T-cell (primary cell): ENCODE data around the gene CDHR3. TPM values are rescaled to one million over a fixed set of nuclear protein-coding genes. Genes with fewer than 3 reads are reported as not detected.

Source experiments
- ATAC-seq, 4 experiments: fragments of 200-7000 bp in 3 of 4; fragments of 150-1000 bp in 1 of 4; cut with Tn5 transposase; replicated peaks in 1 of 4; 1 replicate in 3 of 4; 2 replicates in 1 of 4; pipeline ENCODE4 v1.10.0; 2021; ENCODE audit warnings: moderate library complexity in 3 of 4, mild to moderate bottlenecking in 2 of 4, moderate number of reproducible peaks in 1 of 4
- CTCF ChIA-PET, 2 donors: fragments of 300-600 bp; sonication (Branson Sonifier 250); formaldehyde crosslinking; loops; one replicate each; lab custom pipeline; 2022; ENCODE audit warnings: antibody characterized with exemption in 2 of 2; lab: Charles Lee
- POLR2A ChIA-PET, 2 donors: fragments of 300-600 bp; sonication (Branson Sonifier 250); formaldehyde crosslinking; loops; one replicate each; lab custom pipeline; 2022; ENCODE audit warnings: antibody characterized with exemption in 2 of 2; lab: Charles Lee
- DNase-seq, 35 experiments: peaks; one replicate each; pipeline versions ENCODE4 v3.0.0 to v3.0.0-alpha.2; 2013 to 2023
- H3K27ac ChIP-seq: one replicate; pipeline ENCODE4 v1.5.1; 2013; ENCODE audit warnings: low read length
- H3K27me3 ChIP-seq, 2 experiments: replicated peaks in 1 of 2; 1 replicate in 1 of 2; 2 replicates in 1 of 2; pipeline versions ENCODE4 v1.6.1 to v1.7.0; 2013; ENCODE audit warnings: low read length in 1 of 2, mixed read lengths in 1 of 2; ENCODE audit not compliant: control insufficient read depth in 2 of 2, insufficient read depth in 2 of 2; ENCODE audit errors: extremely low read depth in 1 of 2
- H3K36me3 ChIP-seq, 2 donors: 1 replicate in 1 of 2; 2 replicates in 1 of 2; pipeline versions ENCODE4 v1.6.1 to v1.7.0; 2013; ENCODE audit warnings: low read length in 1 of 2; ENCODE audit not compliant: control insufficient read depth in 2 of 2, insufficient read depth in 1 of 2; ENCODE audit errors: extremely low read depth in 1 of 2
- H3K4me1 ChIP-seq, 2 experiments: 1 replicate in 1 of 2; 2 replicates in 1 of 2; pipeline versions ENCODE4 v1.6.1 to v1.7.0; 2013; ENCODE audit warnings: low read length in 2 of 2, mixed read lengths in 1 of 2; ENCODE audit not compliant: insufficient read depth in 2 of 2, control insufficient read depth in 1 of 2; ENCODE audit errors: extremely low read depth in 1 of 2
- H3K4me3 ChIP-seq, 2 donors: 1 replicate in 1 of 2; 2 replicates in 1 of 2; pipeline versions ENCODE4 v1.5.1 to v1.7.0; 2013; ENCODE audit warnings: mild to moderate bottlenecking in 2 of 2, low read length in 1 of 2, moderate library complexity in 1 of 2; ENCODE audit not compliant: control insufficient read depth in 1 of 2; ENCODE audit errors: extremely low read depth in 1 of 2
- H3K9me3 ChIP-seq: 2 replicates; pipeline ENCODE4 v1.7.0; 2013
- H3K27ac Mint-ChIP-seq, 2 donors: one replicate each; pipeline ENCODE4 v1.8.0; 2020 to 2021; ENCODE audit warnings: mild to moderate bottlenecking in 2 of 2, mixed read lengths in 2 of 2
- H3K27me3 Mint-ChIP-seq, 2 donors: one replicate each; pipeline ENCODE4 v1.8.0; 2021 to 2022; ENCODE audit warnings: mixed read lengths in 2 of 2
- H3K36me3 Mint-ChIP-seq: one replicate; pipeline ENCODE4 v1.8.0; 2021; ENCODE audit warnings: mixed read lengths
- H3K4me1 Mint-ChIP-seq, 3 donors: one replicate each; pipeline ENCODE4 v1.8.0; 2020 to 2022; ENCODE audit warnings: mixed read lengths in 3 of 3, mild to moderate bottlenecking in 1 of 3
- H3K4me3 Mint-ChIP-seq, 3 donors: one replicate each; pipeline ENCODE4 v1.8.0; 2020 to 2022; ENCODE audit warnings: mild to moderate bottlenecking in 3 of 3, mixed read lengths in 3 of 3, moderate library complexity in 3 of 3
- H3K9me3 Mint-ChIP-seq, 3 donors: one replicate each; pipeline ENCODE4 v1.8.0; 2020 to 2022; ENCODE audit warnings: mixed read lengths in 3 of 3
- WGBS: methylation state at CpG from one replicate; pipeline ENCODE4 v1.1.5; 2013; ENCODE audit warnings: missing lambda C conversion rate; ENCODE audit not compliant: insufficient coverage; 5-methylcytosine and 5-hydroxymethylcytosine counted together
- total RNA-seq, 35 experiments: library from RNA in 6 of 35; stranded (reverse) in 6 of 35; fragments of 120-200 nt in 1 of 35; gene quantifications; one replicate each; pipeline versions ENCODE4 v1.2.1 to v1.2.4 and lab custom pipeline; 2013 to 2026

Gene CDHR3
- total RNA-seq, 5 donors from 2014 or later (not counting 1 experiment from before 2014, with no cell fraction given): 10.5 to 18.5 (median 14.5) TPM

DNA sequence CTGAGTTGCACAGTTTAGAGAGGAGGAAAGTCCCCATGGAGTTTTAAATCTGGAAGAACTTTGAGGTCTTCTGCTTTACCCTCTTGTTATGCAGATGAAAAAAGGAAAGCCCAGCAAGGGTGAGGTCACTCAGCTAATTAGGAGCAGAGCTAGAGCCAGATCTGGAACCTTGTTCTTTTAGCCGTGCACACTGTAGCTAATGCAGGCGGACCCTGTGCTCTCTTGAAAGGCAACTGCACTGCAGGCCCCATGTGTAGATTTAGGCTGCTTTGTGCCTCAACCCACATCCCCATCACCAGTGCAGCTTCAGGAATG is 85.6 kb downstream of the CDHR3 start:
- H3K9me3 ChIP-seq: no peaks in the 10 kb centered on the region
- ChIA-PET POLR2A (interaction anchor here in 1 of 2 donors (0.6 kb wide), 1 partner anchor 438 kb away, joined by 3 read pairs; no protein-coding TSS in a partner anchor), CTCF (interaction anchor here in 1 of 2 donors (1.1 kb wide), 1 partner anchor 394 kb away, joined by 3 read pairs; no protein-coding TSS in a partner anchor)
- DNase-seq (no peak), ATAC-seq (no peak)
- H3K4me3 ChIP-seq: no peak overlapping the region
- Mint-ChIP-seq H3K9me3 (no peaks in the 10 kb centered on the region), H3K4me1 (no peaks in the 10 kb centered on the region), H3K27me3 (no peaks in the 10 kb centered on the region), H3K36me3 (no peaks in the 10 kb centered on the region), H3K4me3 (no peak overlapping the region), H3K27ac (no peak overlapping the region)
- H3K27ac ChIP-seq: no peak overlapping the region
- no peaks in the 10 kb centered on the region for H3K36me3 ChIP-seq
- no peaks in the 10 kb centered on the region for H3K4me1 ChIP-seq
- WGBS: 100% methylated on average over 1 of the region's 2 CpGs
- H3K27me3 ChIP-seq: peaks cover 0 to 7% of the 10 kb centered on the region in 2 experiments

DNA sequence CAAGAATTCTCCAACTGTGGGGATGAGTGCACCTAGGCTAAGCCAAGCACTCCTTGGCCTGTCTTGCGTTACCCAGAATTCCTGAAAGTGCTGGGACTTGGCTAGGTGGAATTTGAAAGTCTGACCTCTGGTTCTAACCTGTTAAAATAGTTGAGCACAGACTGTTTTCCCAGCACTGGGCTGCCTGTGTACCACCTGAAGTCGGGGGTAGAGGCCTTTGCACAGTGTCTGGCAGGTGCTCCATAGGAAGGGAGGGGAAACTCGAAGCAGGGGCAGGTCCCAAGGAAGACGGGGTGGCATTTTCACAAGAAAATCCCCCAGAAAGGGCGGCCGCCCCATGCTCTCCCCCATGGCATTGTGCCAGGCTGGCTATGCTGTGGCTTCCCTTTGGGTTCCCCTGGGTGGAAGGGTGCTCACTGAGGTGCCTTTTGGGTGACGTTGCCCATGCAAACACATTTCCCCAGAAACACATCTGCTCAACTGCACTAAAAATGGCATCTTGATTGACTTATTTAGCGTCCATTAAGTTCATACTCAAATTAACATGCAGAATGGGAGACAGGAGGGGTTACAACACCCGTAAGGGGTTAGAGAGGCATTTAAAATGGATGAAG is 86.2 kb downstream of the CDHR3 start:
- ATAC-seq (no peak), DNase-seq (no peak)
- Mint-ChIP-seq H3K4me3 (no peak overlapping the region), H3K36me3 (no peaks in the 10 kb centered on the region), H3K9me3 (no peaks in the 10 kb centered on the region), H3K4me1 (no peaks in the 10 kb centered on the region), H3K27me3 (no peaks in the 10 kb centered on the region), H3K27ac (no peak overlapping the region)
- Histone ChIP-seq H3K36me3 (no peaks in the 10 kb centered on the region), H3K27me3 (peaks cover 0 to 3% of the 10 kb centered on the region in 2 experiments), H3K9me3 (no peaks in the 10 kb centered on the region), H3K27ac (no peak overlapping the region), H3K4me3 (no peak overlapping the region), H3K4me1 (no peaks in the 10 kb centered on the region)
- 47% methylated on average over 3 of the region's 9 CpGs for WGBS
- ChIA-PET CTCF (interaction anchor here in 1 of 2 donors (1.1 to 1.3 kb wide), 2 partner anchors 15 to 395 kb away, joined by 3 read pairs; no protein-coding TSS in a partner anchor), POLR2A (interaction anchor here in 1 of 2 donors (0.6 kb wide), 1 partner anchor 437 kb away, joined by 3 read pairs; no protein-coding TSS in a partner anchor)

DNA sequence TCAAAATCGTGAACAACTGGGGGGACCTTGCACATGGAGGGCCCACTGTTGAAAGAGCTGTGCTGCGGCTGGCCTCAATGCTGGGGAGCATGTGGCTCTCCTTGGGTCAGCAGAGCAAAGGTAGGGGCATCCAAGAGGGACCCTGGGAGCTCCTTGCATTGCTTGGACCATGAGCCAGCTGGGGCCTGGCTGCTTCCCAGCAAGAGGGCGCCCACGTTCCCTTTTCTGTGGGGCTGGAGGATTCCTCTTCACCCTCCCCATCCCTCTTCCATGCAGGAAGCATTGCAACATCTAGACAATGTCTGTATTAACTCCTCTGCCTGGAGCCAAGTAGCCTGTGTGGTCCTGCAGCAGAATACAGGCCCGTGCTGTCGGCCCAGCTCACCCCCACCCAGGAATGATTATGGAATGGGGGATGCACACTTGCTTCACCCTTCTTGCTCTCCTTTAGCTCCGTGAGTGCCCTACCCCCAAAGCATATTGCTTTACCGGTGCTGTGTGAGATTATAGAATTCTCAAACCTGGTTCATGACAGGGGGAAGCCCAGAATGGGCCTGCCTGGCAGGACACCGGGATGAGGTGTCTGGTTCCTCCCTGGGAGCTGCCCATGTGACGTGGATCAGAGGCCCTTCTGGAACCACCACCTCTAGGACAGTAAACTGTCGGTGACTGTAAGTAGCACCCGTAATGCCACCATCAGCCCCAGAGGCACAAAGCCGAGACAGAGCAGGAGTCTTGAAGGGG is 87.1 kb downstream of the CDHR3 start:
- no peaks in the 10 kb centered on the region for H3K36me3 ChIP-seq
- no peak overlapping the region for H3K4me3 ChIP-seq
- Mint-ChIP-seq H3K9me3 (no peaks in the 10 kb centered on the region), H3K27ac (no peak overlapping the region), H3K4me1 (no peaks in the 10 kb centered on the region), H3K36me3 (no peaks in the 10 kb centered on the region), H3K27me3 (no peaks in the 10 kb centered on the region), H3K4me3 (no peak overlapping the region)
- ChIA-PET CTCF (interaction anchor here (1.0 to 1.3 kb wide), 3 partner anchors 16 to 104 kb away, joined by 3 read pairs; no protein-coding TSS in a partner anchor), POLR2A (no interaction called here)
- ATAC-seq (no peak), DNase-seq (no peak)
- no peaks in the 10 kb centered on the region for H3K9me3 ChIP-seq
- H3K27ac ChIP-seq: no peak overlapping the region
- H3K27me3 ChIP-seq: peaks cover 0 to 7% of the 10 kb centered on the region in 2 experiments
- no peaks in the 10 kb centered on the region for H3K4me1 ChIP-seq
- 89% methylated on average over 6 of the region's 13 CpGs for WGBS

DNA sequence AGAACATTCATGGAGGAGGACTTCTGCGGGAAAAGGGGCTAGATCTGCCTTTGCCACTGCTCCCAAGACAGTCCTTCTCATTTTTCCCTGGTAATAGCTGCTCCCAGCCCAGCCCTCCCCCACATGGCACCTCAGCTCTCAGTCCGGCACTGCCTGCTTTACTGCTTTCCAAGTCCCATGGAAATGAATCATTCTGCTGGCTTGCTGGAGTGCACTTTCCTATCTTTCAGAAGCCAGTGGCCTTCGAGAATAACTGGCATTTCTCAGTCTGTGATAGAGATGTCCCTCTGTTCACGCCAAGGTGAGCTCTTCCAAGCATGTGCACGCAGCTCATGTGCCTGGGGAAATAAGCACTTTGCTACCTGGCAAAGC is 87.7 kb downstream of the CDHR3 start:
- Histone ChIP-seq H3K9me3 (no peaks in the 10 kb centered on the region), H3K36me3 (no peaks in the 10 kb centered on the region), H3K27ac (no peak overlapping the region), H3K4me3 (no peak overlapping the region), H3K27me3 (peaks cover 0 to 7% of the 10 kb centered on the region in 2 experiments), H3K4me1 (no peaks in the 10 kb centered on the region)
- H3K4me1 Mint-ChIP-seq: no peaks in the 10 kb centered on the region
- DNase-seq: no peak
- no peak overlapping the region for H3K27ac Mint-ChIP-seq
- H3K4me3 Mint-ChIP-seq: no peak overlapping the region
- H3K36me3 Mint-ChIP-seq: no peaks in the 10 kb centered on the region
- POLR2A ChIA-PET: no interaction called here
- 75% methylated on average over 3 of the region's 5 CpGs for WGBS
- CTCF ChIA-PET: interaction anchor here (0.6 to 1.3 kb wide), 4 partner anchors 16 to 111 kb away, joined by 3 to 4 read pairs (median 3); no protein-coding TSS in a partner anchor
- ATAC-seq: no peak
- H3K9me3 Mint-ChIP-seq: no peaks in the 10 kb centered on the region
- no peaks in the 10 kb centered on the region for H3K27me3 Mint-ChIP-seq

DNA sequence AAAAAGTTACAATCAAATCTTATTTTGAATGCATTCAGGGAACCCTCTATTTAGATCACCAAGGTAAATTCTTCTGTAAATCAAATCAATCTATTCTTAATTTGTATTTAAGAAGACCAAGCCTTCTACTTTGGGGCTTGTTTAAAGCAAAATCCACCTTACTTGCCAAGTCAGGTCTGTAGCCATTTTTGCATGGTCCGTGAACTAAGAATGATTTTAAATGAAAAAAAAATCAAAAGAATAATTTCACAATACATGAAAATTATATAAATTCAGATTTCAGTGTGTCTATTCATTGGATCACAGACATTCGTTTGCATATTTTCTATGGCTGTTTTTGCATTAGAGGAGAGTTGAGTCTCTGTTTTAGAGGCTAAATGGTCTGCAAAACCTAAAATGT is 89.6 kb downstream of the CDHR3 start:
- no peaks in the 10 kb centered on the region for H3K36me3 Mint-ChIP-seq
- Histone ChIP-seq H3K4me1 (peaks cover 0 to 8% of the 10 kb centered on the region in 2 experiments), H3K27me3 (peaks cover 0 to 7% of the 10 kb centered on the region in 2 experiments), H3K4me3 (no peak overlapping the region), H3K27ac (no peak overlapping the region), H3K36me3 (no peaks in the 10 kb centered on the region), H3K9me3 (no peaks in the 10 kb centered on the region)
- H3K4me3 Mint-ChIP-seq: no peak overlapping the region
- no peak for ATAC-seq
- H3K4me1 Mint-ChIP-seq: peaks cover 9 to 11% (median 10%) of the 10 kb centered on the region in 3 donors
- CTCF ChIA-PET: interaction anchor here (1.1 to 1.2 kb wide), 2 partner anchors 19 kb away, joined by 3 read pairs; no protein-coding TSS in a partner anchor
- POLR2A ChIA-PET: no interaction called here
- no peaks in the 10 kb centered on the region for H3K9me3 Mint-ChIP-seq
- H3K27me3 Mint-ChIP-seq: no peaks in the 10 kb centered on the region
- no peak overlapping the region for H3K27ac Mint-ChIP-seq
- no peak for DNase-seq
- 83% methylated on average over 1 of the region's 2 CpGs for WGBS

DNA sequence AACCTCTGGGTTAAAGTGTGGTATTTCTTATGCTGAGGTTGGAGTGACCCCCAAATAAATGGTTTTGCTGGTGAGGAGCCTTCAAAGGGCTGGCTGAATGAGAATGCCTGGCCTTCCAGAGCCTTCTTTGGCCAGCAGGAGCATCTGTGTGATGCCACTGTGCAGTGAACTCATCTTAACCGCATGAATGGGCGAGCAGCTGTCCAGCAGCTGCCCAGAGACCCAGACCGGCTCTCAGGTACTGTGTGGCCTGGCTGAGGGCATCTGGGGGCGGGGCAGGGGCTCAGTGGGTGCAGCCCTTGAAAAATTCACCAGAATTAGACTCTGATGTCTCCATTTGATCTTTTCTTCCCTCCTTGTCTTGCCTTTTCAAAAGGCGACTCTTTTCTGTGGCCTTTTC is 90.0 kb downstream of the CDHR3 start:
- 77% methylated on average over 4 of the region's 5 CpGs for WGBS
- Histone ChIP-seq H3K36me3 (no peaks in the 10 kb centered on the region), H3K4me1 (peaks cover 0 to 12% of the 10 kb centered on the region in 2 experiments), H3K27ac (no peak overlapping the region), H3K27me3 (peaks cover 0 to 7% of the 10 kb centered on the region in 2 experiments), H3K4me3 (no peak overlapping the region), H3K9me3 (no peaks in the 10 kb centered on the region)
- Mint-ChIP-seq H3K4me1 (peaks cover 14 to 15% (median 14%) of the 10 kb centered on the region in 3 donors), H3K27me3 (no peaks in the 10 kb centered on the region), H3K27ac (no peak overlapping the region), H3K9me3 (no peaks in the 10 kb centered on the region), H3K4me3 (no peak overlapping the region), H3K36me3 (no peaks in the 10 kb centered on the region)
- ChIA-PET POLR2A (no interaction called here), CTCF (interaction anchor here in 1 of 2 donors (1.2 kb wide), 1 partner anchor 19 kb away, joined by 3 read pairs; no protein-coding TSS in a partner anchor)
- DNase-seq (no peak), ATAC-seq (no peak)
